ENCODE results near the gene CD248.
A peak's percentile ranks its signal among the peaks of the same experiment; 100 is the strongest.
"Not testable (repeated sequence)": the region's sequence is repeated elsewhere in the genome, so short reads cannot be mapped to it uniquely, and the experiment has no call there.

Gene CD248

GRCh38 chr11:66326261-66327111, 9.6 kb upstream of the CD248 start:
- peak overlapping the region; percentile 32 for H3K4me3 Mint-ChIP-seq
- no peaks in the 10 kb centered on the region for H3K9me3 Mint-ChIP-seq (ENCODE audit: low read depth)
- H3K27me3 Mint-ChIP-seq = no peaks in the 10 kb centered on the region
- H3K27ac Mint-ChIP-seq = peak overlapping the region; percentile 85
- H3K4me1 Mint-ChIP-seq (ENCODE audit: low read depth) = peaks cover 52% of the 10 kb centered on the region
- H3K36me3 Mint-ChIP-seq = no peaks in the 10 kb centered on the region

- no peak overlapping the region for H3K4me3 Mint-ChIP-seq
- H3K27me3 Mint-ChIP-seq = no peaks in the 10 kb centered on the region
- no peaks in the 10 kb centered on the region for H3K36me3 Mint-ChIP-seq
- H3K4me1 Mint-ChIP-seq (ENCODE audit: low read depth) = peaks cover 54% of the 10 kb centered on the region
- peak overlapping the region; percentile 85 for H3K27ac Mint-ChIP-seq
- H3K9me3 Mint-ChIP-seq (ENCODE audit: low read depth) = no peaks in the 10 kb centered on the region
Observed at GRCh38 chr11:66325263-66325671, 8.4 kb upstream of the CD248 start.

GRCh38 chr11:66324664-66325063, 7.8 kb upstream of the CD248 start:
- no peaks in the 10 kb centered on the region for H3K27me3 Mint-ChIP-seq
- no peak overlapping the region for H3K4me3 Mint-ChIP-seq
- H3K4me1 Mint-ChIP-seq (ENCODE audit: low read depth) = peaks cover 59% of the 10 kb centered on the region
- no peaks in the 10 kb centered on the region for H3K9me3 Mint-ChIP-seq (ENCODE audit: low read depth)
- H3K36me3 Mint-ChIP-seq = no peaks in the 10 kb centered on the region
- H3K27ac Mint-ChIP-seq = peak overlapping the region; percentile 51

GRCh38 chr11:66323684-66324083, 6.8 kb upstream of the CD248 start:
- no peaks in the 10 kb centered on the region for H3K27me3 Mint-ChIP-seq
- H3K36me3 Mint-ChIP-seq = no peaks in the 10 kb centered on the region
- no peak overlapping the region for H3K4me3 Mint-ChIP-seq
- H3K27ac Mint-ChIP-seq = no peak overlapping the region
- H3K4me1 Mint-ChIP-seq (ENCODE audit: low read depth) = peaks cover 67% of the 10 kb centered on the region
- H3K9me3 Mint-ChIP-seq (ENCODE audit: low read depth) = no peaks in the 10 kb centered on the region

GRCh38 chr11:66322732-66323427, 6.0 kb upstream of the CD248 start:
- no peaks in the 10 kb centered on the region for H3K9me3 Mint-ChIP-seq (ENCODE audit: low read depth)
- peak overlapping the region; percentile 89 for H3K27ac Mint-ChIP-seq
- H3K4me3 Mint-ChIP-seq = no peak overlapping the region
- H3K4me1 Mint-ChIP-seq (ENCODE audit: low read depth) = peaks cover 67% of the 10 kb centered on the region
- no peaks in the 10 kb centered on the region for H3K27me3 Mint-ChIP-seq
- H3K36me3 Mint-ChIP-seq = no peaks in the 10 kb centered on the region

GRCh38 chr11:66321606-66322005, 4.8 kb upstream of the CD248 start:
- Mint-ChIP-seq H3K9me3 (ENCODE audit: low read depth) (no peaks in the 10 kb centered on the region), H3K4me3 (no peak overlapping the region), H3K4me1 (ENCODE audit: low read depth) (peaks cover 65% of the 10 kb centered on the region), H3K27me3 (no peaks in the 10 kb centered on the region), H3K27ac (peak overlapping the region; percentile 73), H3K36me3 (no peaks in the 10 kb centered on the region)

- H3K9me3 Mint-ChIP-seq (ENCODE audit: low read depth); H3K4me3 Mint-ChIP-seq; H3K36me3 Mint-ChIP-seq; H3K27me3 Mint-ChIP-seq; H3K27ac Mint-ChIP-seq: not testable (repeated sequence)
- H3K4me1 Mint-ChIP-seq (ENCODE audit: low read depth) = peaks cover 64% of the 10 kb centered on the region
Observed at GRCh38 chr11:66320748-66321147, 3.9 kb upstream of the CD248 start.

GRCh38 chr11:66320289-66320688, 3.4 kb upstream of the CD248 start:
- H3K27me3 Mint-ChIP-seq; H3K36me3 Mint-ChIP-seq; H3K9me3 Mint-ChIP-seq (ENCODE audit: low read depth); H3K4me3 Mint-ChIP-seq: not testable (repeated sequence)
- peak overlapping the region; percentile 70 for H3K27ac Mint-ChIP-seq
- peaks cover 64% of the 10 kb centered on the region for H3K4me1 Mint-ChIP-seq (ENCODE audit: low read depth)

GRCh38 chr11:66318600-66318970, 1.7 kb upstream of the CD248 start:
- H3K36me3 Mint-ChIP-seq = peaks cover 2% of the 10 kb centered on the region
- peak overlapping the region; percentile 87 for H3K4me3 Mint-ChIP-seq
- peak overlapping the region; percentile 97 for H3K27ac Mint-ChIP-seq
- H3K4me1 Mint-ChIP-seq (ENCODE audit: low read depth) = peaks cover 72% of the 10 kb centered on the region
- H3K9me3 Mint-ChIP-seq (ENCODE audit: low read depth) = no peaks in the 10 kb centered on the region
- no peaks in the 10 kb centered on the region for H3K27me3 Mint-ChIP-seq

GRCh38 chr11:66317723-66318599, 1.1 kb upstream of the CD248 start:
- no peaks in the 10 kb centered on the region for H3K27me3 Mint-ChIP-seq
- no peaks in the 10 kb centered on the region for H3K9me3 Mint-ChIP-seq (ENCODE audit: low read depth)
- H3K27ac Mint-ChIP-seq = peak overlapping the region; percentile 97
- H3K4me1 Mint-ChIP-seq (ENCODE audit: low read depth) = peaks cover 69% of the 10 kb centered on the region
- H3K36me3 Mint-ChIP-seq = peaks cover 2% of the 10 kb centered on the region
- peak overlapping the region; percentile 87 for H3K4me3 Mint-ChIP-seq

- Mint-ChIP-seq H3K27me3 (no peaks in the 10 kb centered on the region), H3K4me3 (peak overlapping the region; percentile 87), H3K9me3 (ENCODE audit: low read depth) (no peaks in the 10 kb centered on the region), H3K4me1 (ENCODE audit: low read depth) (peaks cover 64% of the 10 kb centered on the region), H3K27ac (peak overlapping the region; percentile 97), H3K36me3 (peaks cover 2% of the 10 kb centered on the region)
Observed at GRCh38 chr11:66317322-66317722, 478 bp upstream of the CD248 start.

GRCh38 chr11:66315921-66316811, 678 bp downstream of the CD248 start:
- Mint-ChIP-seq H3K4me1 (ENCODE audit: low read depth) (peaks cover 64% of the 10 kb centered on the region), H3K27me3 (no peaks in the 10 kb centered on the region), H3K27ac (peak overlapping the region; percentile 93), H3K36me3 (peaks cover 2% of the 10 kb centered on the region), H3K4me3 (peak overlapping the region; percentile 86), H3K9me3 (ENCODE audit: low read depth) (no peaks in the 10 kb centered on the region)

- no peaks in the 10 kb centered on the region for H3K9me3 Mint-ChIP-seq (ENCODE audit: low read depth)
- peaks cover 2% of the 10 kb centered on the region for H3K36me3 Mint-ChIP-seq
- H3K27ac Mint-ChIP-seq = peak overlapping the region; percentile 93
- peak overlapping the region; percentile 86 for H3K4me3 Mint-ChIP-seq
- no peaks in the 10 kb centered on the region for H3K27me3 Mint-ChIP-seq
- peaks cover 62% of the 10 kb centered on the region for H3K4me1 Mint-ChIP-seq (ENCODE audit: low read depth)
Observed at GRCh38 chr11:66315498-66315885, 1.4 kb downstream of the CD248 start.

Data from activated naive CD8-positive, alpha-beta T cell (primary cell).